ENCODE measurements around the gene OMA1.

- TF ChIP-seq, protein P1, sequence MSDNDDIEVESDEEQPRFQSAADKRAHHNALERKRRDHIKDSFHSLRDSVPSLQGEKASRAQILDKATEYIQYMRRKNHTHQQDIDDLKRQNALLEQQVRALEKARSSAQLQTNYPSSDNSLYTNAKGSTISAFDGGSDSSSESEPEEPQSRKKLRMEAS (IDR thresholded peaks at IDR 0.05): no peak
- TF ChIP-seq CTCF (IDR thresholded peaks at IDR 0.05): no peak
Observed at GRCh38 chr1:58487002-58487401, 59.5 kb downstream of the OMA1 start.

Data from A549 (cell line).